HL-60 (cell line): ENCODE data around the gene TUB.

ENCODE experiments used
- DNase-seq, 2 experiments: peaks; one replicate each; pipeline ENCODE4 v3.0.0-alpha.2; 2010 to 2020; ENCODE audit warnings: low read depth in 1 of 2, low spot score in 1 of 2
- H3K27ac ChIP-seq: fragments of 250-450 bp; sonication (Bioruptor Pico); replicated peaks from 2 replicates; pipeline ENCODE4 v1.5.1; 2020; ENCODE audit warnings: mild to moderate bottlenecking, moderate library complexity
- H3K27me3 ChIP-seq: fragments of 250-450 bp; sonication (Bioruptor Pico); 2 replicates; pipeline ENCODE4 v1.5.1; 2021; ENCODE audit warnings: mild to moderate bottlenecking, moderate library complexity; ENCODE audit not compliant: insufficient read depth, poor library complexity, severe bottlenecking
- H3K4me3 ChIP-seq: replicated peaks from 2 replicates; pipeline ENCODE4 v1.5.1; 2011; ENCODE audit warnings: mild to moderate bottlenecking, control low read depth, low read length; ENCODE audit not compliant: insufficient read depth
- GABPA ChIP-seq: IDR thresholded peaks from 2 replicates; pipeline ENCODE4 v1.6.1; 2012; ENCODE audit warnings: low read depth
- POLR2AphosphoS5 ChIP-seq: IDR thresholded peaks from 2 replicates; pipeline ENCODE4 v1.6.1; 2012; ENCODE audit warnings: low read depth
- SPI1 ChIP-seq: IDR thresholded peaks from 2 replicates; pipeline ENCODE4 v1.6.1; 2012; ENCODE audit warnings: low read depth, mild to moderate bottlenecking, borderline replicate concordance
- TF ChIP-seq, protein P1 (sequence below): IDR thresholded peaks from one replicate; pipeline ENCODE4 v1.5.1; 2011; ENCODE audit warnings: low read length, control low read depth, inconsistent platforms; ENCODE audit not compliant: insufficient read depth
- TF ChIP-seq, protein P2 (sequence below): IDR thresholded peaks from 2 replicates; pipeline ENCODE4 v1.6.1; 2012; ENCODE audit warnings: low read depth; ENCODE audit not compliant: insufficient replicate concordance

Gene TUB

DNA sequence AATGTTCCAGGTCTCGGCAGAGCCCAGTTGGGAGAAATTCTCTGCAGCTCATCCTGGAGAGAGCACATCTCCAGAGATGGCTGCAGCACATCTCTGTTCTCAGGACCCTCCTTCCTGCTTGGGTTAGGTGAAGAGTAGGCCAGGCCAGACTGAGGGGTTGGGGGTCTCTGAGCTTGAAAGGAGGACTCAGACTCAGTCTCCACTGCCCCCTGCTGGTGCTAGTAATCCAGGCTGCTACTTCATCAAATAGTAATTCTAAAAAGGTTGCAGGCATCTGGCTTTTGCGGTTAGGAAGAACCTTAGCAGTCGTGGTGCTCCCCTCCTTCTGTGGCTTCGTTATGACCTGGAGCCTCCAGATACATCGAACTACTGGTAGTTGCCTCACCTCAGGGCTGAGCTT, 9.7 kb downstream of the TUB start:
- no peak for TF ChIP-seq SPI1
- TF ChIP-seq, protein P1, sequence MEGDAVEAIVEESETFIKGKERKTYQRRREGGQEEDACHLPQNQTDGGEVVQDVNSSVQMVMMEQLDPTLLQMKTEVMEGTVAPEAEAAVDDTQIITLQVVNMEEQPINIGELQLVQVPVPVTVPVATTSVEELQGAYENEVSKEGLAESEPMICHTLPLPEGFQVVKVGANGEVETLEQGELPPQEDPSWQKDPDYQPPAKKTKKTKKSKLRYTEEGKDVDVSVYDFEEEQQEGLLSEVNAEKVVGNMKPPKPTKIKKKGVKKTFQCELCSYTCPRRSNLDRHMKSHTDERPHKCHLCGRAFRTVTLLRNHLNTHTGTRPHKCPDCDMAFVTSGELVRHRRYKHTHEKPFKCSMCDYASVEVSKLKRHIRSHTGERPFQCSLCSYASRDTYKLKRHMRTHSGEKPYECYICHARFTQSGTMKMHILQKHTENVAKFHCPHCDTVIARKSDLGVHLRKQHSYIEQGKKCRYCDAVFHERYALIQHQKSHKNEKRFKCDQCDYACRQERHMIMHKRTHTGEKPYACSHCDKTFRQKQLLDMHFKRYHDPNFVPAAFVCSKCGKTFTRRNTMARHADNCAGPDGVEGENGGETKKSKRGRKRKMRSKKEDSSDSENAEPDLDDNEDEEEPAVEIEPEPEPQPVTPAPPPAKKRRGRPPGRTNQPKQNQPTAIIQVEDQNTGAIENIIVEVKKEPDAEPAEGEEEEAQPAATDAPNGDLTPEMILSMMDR: peak; percentile 12
- peak in 1 of 2 experiments; percentile 7 for DNase-seq
- no peak overlapping the region for H3K4me3 ChIP-seq
- H3K27ac ChIP-seq: no peak overlapping the region
- peaks cover 6% of the 10 kb centered on the region for H3K27me3 ChIP-seq

DNA sequence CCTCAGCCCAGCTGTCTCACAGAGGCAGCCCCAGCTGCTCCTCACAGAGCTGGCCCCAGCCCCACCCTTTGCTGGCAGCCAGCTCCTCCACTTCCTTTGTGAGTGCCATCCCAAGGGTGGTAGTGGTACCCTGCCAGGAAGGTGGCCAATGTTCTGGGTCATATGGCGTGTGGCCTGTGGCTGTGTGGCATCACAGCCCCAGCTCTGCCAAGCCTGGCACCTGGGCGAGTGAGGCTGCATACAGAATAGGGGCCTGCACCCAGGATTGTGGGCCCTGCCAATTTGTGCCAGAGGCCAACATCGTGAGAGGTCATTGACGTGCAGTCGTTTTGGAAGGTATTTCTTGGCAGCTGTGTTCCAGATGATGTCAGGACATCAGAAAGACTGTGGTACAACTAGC, 10.7 kb downstream of the TUB start:
- TF ChIP-seq POLR2AphosphoS5: no peak
- TF ChIP-seq GABPA: no peak
- TF ChIP-seq, protein P2, sequence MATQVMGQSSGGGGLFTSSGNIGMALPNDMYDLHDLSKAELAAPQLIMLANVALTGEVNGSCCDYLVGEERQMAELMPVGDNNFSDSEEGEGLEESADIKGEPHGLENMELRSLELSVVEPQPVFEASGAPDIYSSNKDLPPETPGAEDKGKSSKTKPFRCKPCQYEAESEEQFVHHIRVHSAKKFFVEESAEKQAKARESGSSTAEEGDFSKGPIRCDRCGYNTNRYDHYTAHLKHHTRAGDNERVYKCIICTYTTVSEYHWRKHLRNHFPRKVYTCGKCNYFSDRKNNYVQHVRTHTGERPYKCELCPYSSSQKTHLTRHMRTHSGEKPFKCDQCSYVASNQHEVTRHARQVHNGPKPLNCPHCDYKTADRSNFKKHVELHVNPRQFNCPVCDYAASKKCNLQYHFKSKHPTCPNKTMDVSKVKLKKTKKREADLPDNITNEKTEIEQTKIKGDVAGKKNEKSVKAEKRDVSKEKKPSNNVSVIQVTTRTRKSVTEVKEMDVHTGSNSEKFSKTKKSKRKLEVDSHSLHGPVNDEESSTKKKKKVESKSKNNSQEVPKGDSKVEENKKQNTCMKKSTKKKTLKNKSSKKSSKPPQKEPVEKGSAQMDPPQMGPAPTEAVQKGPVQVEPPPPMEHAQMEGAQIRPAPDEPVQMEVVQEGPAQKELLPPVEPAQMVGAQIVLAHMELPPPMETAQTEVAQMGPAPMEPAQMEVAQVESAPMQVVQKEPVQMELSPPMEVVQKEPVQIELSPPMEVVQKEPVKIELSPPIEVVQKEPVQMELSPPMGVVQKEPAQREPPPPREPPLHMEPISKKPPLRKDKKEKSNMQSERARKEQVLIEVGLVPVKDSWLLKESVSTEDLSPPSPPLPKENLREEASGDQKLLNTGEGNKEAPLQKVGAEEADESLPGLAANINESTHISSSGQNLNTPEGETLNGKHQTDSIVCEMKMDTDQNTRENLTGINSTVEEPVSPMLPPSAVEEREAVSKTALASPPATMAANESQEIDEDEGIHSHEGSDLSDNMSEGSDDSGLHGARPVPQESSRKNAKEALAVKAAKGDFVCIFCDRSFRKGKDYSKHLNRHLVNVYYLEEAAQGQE: no peak
- TF ChIP-seq, protein P1: no peak
- no peak for TF ChIP-seq SPI1
- Histone ChIP-seq H3K27ac (no peak overlapping the region), H3K4me3 (no peak overlapping the region), H3K27me3 (peaks cover 4% of the 10 kb centered on the region)
- DNase-seq: no peak

DNA sequence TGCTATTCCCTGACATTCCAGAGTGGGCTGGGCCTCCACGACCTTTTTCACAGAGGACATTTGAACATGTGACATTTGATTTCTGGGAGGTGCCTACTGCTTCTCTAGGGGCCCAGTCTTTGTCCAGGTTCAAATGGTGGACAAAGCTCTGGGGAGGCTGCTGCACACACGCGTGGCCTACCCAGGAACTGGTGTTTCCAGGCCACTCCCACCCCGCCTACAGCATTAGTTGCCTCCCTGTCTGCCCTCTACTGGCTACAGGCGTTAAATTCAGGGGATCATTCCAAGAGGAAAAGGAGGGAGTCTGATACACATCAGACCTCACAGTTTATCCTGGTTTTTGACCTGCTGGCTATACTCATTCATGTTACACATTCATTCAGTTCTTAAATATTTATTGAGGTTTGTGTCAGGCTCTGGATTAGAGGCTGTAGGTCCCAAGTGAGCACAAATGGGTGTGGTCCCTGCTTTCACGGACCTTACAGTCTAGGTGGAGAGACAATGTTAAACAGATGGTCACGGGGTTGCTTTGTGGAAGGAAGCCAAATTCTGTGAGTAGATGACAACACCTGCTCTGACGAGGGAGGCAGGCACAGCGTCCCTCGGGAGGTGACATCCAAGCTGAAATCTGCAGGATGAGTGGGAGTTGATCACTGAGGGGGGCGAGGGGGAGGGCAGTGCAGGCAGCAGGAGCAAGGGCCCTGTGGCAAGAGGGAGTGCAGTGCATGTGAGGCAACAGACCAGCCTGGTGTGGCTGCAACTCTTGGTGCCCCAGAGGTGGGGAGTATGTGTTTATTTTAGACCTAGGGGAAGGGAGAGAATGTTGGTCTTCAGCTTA, 11.8 kb downstream of the TUB start:
- peak; percentile 41 to 59 for DNase-seq
- H3K4me3 ChIP-seq: no peak overlapping the region
- TF ChIP-seq, protein P1: peak; percentile 32
- no peak for TF ChIP-seq SPI1
- no peak overlapping the region for H3K27ac ChIP-seq
- no peaks in the 10 kb centered on the region for H3K27me3 ChIP-seq

DNA sequence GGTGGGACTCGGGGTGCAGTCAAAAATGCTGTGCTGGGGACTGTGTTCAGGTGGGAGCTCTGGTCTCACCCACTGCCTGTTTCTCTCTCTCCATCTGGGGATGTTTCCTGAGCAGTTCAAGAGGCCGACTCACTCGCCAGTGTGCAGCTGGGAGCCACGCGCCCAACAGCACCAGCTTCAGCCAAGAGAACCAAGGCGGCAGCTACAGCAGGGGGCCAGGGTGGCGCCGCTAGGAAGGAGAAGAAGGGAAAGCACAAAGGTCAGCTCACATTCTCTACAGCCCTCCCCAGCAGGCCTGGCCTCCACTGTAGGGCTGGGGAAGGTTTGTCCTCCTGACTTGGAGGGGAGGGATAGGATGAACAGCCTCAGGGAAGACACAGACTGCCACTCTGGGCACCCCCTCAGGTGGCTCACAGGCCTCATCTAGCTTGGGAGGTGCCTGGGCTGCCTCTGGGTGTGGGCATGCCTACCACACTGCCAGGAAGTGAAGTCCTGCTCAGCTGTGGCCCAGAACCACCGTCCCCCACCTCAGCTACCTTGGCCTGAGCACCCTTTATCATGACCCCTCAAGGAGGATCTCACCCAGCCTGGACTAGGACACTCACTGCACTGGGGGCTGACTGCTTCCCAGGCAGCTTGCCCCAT, 13.0 kb downstream of the TUB start:
- TF ChIP-seq, protein P2: no peak
- TF ChIP-seq POLR2AphosphoS5 (no peak), GABPA (no peak), SPI1 (no peak)
- TF ChIP-seq, protein P1: no peak
- no peak for DNase-seq

More for the DNA sequence above, 13.0 kb downstream of the TUB start:
- Histone ChIP-seq H3K4me3 (no peak overlapping the region), H3K27ac (no peak overlapping the region), H3K27me3 (no peaks in the 10 kb centered on the region)
